Measurements from ENCODE around the gene MYZAP.
"Not testable (repeated sequence)": the region's sequence is repeated elsewhere in the genome, so short reads cannot be mapped to it uniquely, and the experiment has no call there.

MYZAP gene

DNA sequence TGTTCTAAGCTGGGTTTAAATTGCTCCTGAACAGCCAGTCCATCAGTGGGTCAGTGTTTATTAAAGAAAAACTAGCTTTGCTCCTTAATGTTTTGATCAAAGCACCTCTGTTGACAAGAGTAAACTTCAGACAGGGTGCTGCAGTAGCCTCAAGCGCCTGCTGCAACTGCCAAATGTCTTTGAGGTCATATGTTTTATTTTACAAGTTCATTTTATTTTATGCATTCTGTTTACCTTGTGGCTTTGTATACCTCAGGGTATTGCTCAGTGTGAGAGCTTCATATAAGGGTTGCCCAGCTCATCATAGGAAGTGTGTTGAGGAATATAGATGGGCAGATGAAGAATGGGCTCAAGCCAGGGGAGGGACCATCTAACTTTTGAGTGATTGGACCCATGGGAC, 8.5 kb downstream of the MYZAP start:
- Histone ChIP-seq H3K27ac (ENCODE audit: low read depth, low read length) (no peak overlapping the region), H3K4me1 (ENCODE audit: control insufficient read depth, insufficient read depth, low read length, unreplicated experiment) (no peaks in the 10 kb centered on the region), H3K4me3 (ENCODE audit: low read depth, low read length) (no peak overlapping the region)

DNA sequence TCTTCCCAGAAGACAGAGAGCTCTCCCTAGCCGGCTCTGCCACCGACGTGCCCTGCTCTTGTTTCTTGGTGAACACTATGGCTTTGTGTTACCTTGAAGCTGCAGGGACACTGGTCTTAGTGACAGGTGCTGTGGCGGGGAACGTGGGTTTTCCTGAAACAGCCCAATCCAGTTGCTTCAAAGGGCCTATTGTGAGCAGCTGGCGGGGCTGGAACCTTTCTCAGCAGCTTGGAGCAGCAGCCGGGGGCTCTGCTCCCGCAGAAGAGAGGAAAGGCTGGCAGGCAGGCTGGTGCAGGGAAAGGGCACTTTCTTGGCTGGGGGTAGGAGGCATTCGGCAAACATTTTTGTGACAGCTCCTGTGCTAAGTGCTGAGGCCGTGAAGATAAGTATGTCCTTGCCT, 12.8 kb downstream of the MYZAP start:
- Histone ChIP-seq H3K79me2 (ENCODE audit: control insufficient read depth, insufficient read depth, low read length, unreplicated experiment) (no peaks in the 10 kb centered on the region), H3K27ac (ENCODE audit: low read depth, low read length) (no peak overlapping the region), H3K4me1 (ENCODE audit: control insufficient read depth, insufficient read depth, low read length, unreplicated experiment) (peaks cover 22% of the 10 kb centered on the region), H2AFZ (ENCODE audit: low read length, unreplicated experiment) (no peak overlapping the region), H3K4me3 (ENCODE audit: low read depth, low read length) (no peak overlapping the region), H3K27me3 (ENCODE audit: insufficient read depth, low read length) (no peaks in the 10 kb centered on the region), H3K36me3 (ENCODE audit: insufficient read depth, low read length) (no peaks in the 10 kb centered on the region)

More for the DNA sequence above, 8.5 kb downstream of the MYZAP start:
- no peaks in the 10 kb centered on the region for H3K79me2 ChIP-seq (ENCODE audit: control insufficient read depth, insufficient read depth, low read length, unreplicated experiment)
- H2AFZ ChIP-seq (ENCODE audit: low read length, unreplicated experiment), result no peak overlapping the region
- H3K36me3 ChIP-seq (ENCODE audit: insufficient read depth, low read length), result no peaks in the 10 kb centered on the region
- H3K27me3 ChIP-seq (ENCODE audit: insufficient read depth, low read length), result no peaks in the 10 kb centered on the region

DNA sequence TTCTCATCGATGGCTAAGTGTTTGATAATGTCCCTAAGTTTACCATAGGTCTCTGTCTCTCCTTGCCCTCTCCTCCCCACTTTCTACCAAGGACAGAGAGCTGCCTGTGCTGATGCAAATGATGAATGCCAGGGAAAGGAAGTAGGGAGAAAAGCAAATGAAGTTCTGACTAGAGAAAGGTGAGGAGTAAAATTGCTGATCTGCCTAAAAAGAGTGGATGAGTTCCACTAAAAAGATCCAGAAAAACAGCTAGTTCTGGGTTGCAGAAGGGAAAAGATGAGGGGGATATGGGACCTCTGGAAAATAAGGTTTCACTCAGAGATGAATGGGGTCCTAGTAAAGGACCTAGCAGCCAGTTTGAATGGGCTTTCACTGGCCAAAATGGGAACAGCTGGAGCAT, 13.8 kb downstream of the MYZAP start:
- Histone ChIP-seq H3K36me3 (ENCODE audit: insufficient read depth, low read length) (no peaks in the 10 kb centered on the region), H3K79me2 (ENCODE audit: control insufficient read depth, insufficient read depth, low read length, unreplicated experiment) (no peaks in the 10 kb centered on the region), H2AFZ (ENCODE audit: low read length, unreplicated experiment) (no peak overlapping the region), H3K27ac (ENCODE audit: low read depth, low read length) (no peak overlapping the region), H3K4me1 (ENCODE audit: control insufficient read depth, insufficient read depth, low read length, unreplicated experiment) (peaks cover 31% of the 10 kb centered on the region), H3K4me3 (ENCODE audit: low read depth, low read length) (no peak overlapping the region), H3K27me3 (ENCODE audit: insufficient read depth, low read length) (no peaks in the 10 kb centered on the region)

DNA sequence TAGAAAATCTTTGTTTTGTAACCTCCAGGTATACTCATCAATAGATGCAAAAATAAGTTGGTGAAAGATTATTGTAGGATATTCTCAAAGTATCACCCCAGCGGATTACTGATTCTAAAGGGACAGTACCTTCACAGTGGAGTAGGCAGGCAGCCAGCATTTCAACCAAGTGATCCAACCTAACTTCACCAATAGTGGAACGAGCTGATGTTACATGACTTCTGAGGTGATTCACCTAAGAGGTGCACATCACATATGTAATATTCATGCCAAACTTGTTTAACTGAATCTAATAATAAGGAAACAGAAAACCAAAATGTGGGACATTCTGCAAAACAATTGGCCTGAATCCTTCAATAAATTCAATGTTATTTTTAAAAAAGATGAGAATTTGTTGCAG, 14.3 kb downstream of the MYZAP start:
- no peaks in the 10 kb centered on the region for H3K36me3 ChIP-seq (ENCODE audit: insufficient read depth, low read length)
- H2AFZ ChIP-seq (ENCODE audit: low read length, unreplicated experiment), result no peak overlapping the region
- no peak overlapping the region for H3K4me3 ChIP-seq (ENCODE audit: low read depth, low read length)
- H3K27ac ChIP-seq (ENCODE audit: low read depth, low read length), result no peak overlapping the region
- H3K4me1 ChIP-seq (ENCODE audit: control insufficient read depth, insufficient read depth, low read length, unreplicated experiment), result peaks cover 34% of the 10 kb centered on the region
- no peaks in the 10 kb centered on the region for H3K27me3 ChIP-seq (ENCODE audit: insufficient read depth, low read length)
- no peaks in the 10 kb centered on the region for H3K79me2 ChIP-seq (ENCODE audit: control insufficient read depth, insufficient read depth, low read length, unreplicated experiment)

DNA sequence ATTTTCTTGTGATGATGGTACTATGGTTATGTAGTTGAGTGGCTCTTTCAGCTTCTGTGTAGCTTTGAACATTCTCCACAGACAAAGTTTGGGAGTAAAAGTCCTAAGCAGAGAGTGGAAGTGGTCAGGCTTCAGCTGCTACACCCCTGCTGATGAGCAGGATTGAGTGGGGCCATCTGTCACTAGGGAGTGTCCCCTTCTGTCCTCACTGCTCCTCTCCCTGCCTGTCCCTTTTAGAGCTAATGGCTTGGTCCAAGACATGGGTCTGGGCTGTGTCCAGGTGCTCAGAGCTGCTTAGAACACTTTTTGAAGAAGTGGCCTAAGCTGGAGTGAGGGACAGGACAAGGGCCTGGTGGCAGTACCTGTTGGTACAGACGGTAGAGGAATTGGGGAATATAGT, 15.1 kb downstream of the MYZAP start:
- Histone ChIP-seq H3K4me1 (ENCODE audit: control insufficient read depth, insufficient read depth, low read length, unreplicated experiment) (peaks cover 39% of the 10 kb centered on the region), H3K36me3 (ENCODE audit: insufficient read depth, low read length) (no peaks in the 10 kb centered on the region)

DNA sequence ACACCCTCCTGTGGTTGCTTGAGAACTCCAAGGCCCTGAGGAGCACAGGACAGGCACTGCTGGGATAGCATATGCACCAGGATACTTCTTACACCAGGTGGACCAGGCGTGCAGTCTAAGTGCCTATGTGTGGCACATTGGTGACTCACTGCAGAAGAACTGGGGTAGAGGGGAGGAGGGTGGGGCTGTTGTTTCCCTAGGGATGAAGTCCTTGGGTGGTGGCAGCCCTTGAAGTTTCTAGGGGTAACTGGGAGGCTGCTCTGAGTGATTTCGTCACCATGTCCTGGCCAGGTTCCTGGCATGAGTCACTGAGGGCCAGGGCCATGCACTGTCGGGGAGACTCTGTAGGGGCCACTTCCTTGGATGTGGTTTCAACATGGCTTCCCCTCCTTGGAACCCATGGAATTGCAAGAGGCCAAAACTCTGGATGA, 15.9 kb downstream of the MYZAP start:
- Histone ChIP-seq H3K36me3 (ENCODE audit: insufficient read depth, low read length) (no peaks in the 10 kb centered on the region), H3K27ac (ENCODE audit: low read depth, low read length) (peak overlapping the region; percentile 31; the same call in 1 of the 2 replicates), H2AFZ (ENCODE audit: low read length, unreplicated experiment) (no peak overlapping the region), H3K79me2 (ENCODE audit: control insufficient read depth, insufficient read depth, low read length, unreplicated experiment) (no peaks in the 10 kb centered on the region), H3K4me3 (ENCODE audit: low read depth, low read length) (peak overlapping the region; percentile 25; the same call in 1 of the 2 replicates), H3K27me3 (ENCODE audit: insufficient read depth, low read length) (no peaks in the 10 kb centered on the region), H3K4me1 (ENCODE audit: control insufficient read depth, insufficient read depth, low read length, unreplicated experiment) (peaks cover 44% of the 10 kb centered on the region)

More for the DNA sequence above, 15.1 kb downstream of the MYZAP start:
- no peaks in the 10 kb centered on the region for H3K79me2 ChIP-seq (ENCODE audit: control insufficient read depth, insufficient read depth, low read length, unreplicated experiment)
- H2AFZ ChIP-seq (ENCODE audit: low read length, unreplicated experiment), result no peak overlapping the region
- no peaks in the 10 kb centered on the region for H3K27me3 ChIP-seq (ENCODE audit: insufficient read depth, low read length)
- peak overlapping the region; percentile 28; the same call in 1 of the 2 replicates for H3K27ac ChIP-seq (ENCODE audit: low read depth, low read length)
- H3K4me3 ChIP-seq (ENCODE audit: low read depth, low read length), result peak overlapping the region; percentile 25; the same call in 1 of the 2 replicates

DNA sequence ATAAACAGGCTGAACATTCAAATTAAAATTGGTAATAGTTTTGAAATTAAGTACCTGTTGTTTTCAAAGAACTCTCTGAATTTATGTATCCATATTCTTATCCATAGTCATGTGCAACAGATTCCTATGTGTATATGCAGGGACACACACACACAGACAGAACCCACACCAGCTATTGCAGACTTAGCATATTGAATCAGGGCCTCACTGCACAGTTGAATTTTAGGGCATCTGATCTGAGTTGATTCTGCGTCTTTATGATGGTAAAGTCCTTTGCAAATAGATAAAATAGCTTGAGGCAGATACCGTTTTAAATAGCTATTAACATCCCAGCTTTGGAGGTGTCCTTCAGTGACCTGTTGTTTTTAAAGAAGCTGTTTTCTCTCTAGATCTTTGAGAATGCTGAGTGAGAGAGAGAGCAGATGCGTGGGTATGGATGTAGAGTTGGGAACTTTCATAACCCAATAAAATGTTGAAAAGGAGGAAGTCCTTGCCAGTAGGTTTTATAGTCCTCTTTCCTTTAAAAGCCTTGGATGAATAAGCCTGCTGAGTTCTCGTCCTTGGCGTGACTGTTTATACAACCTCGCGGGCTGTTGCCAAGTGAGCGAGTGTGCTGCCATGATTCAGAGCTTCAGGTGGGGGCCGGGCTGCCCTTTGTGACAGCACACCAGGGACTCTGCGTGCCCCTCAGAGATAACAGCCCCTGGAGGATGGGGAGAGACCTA, 18.3 kb downstream of the MYZAP start:
- Histone ChIP-seq H2AFZ (ENCODE audit: low read length, unreplicated experiment) (peak overlapping the region; percentile 23), H3K79me2 (ENCODE audit: control insufficient read depth, insufficient read depth, low read length, unreplicated experiment) (no peaks in the 10 kb centered on the region), H3K36me3 (ENCODE audit: insufficient read depth, low read length) (no peaks in the 10 kb centered on the region), H3K4me3 (ENCODE audit: low read depth, low read length) (no peak overlapping the region; the same call in 1 of the 2 replicates), H3K4me1 (ENCODE audit: control insufficient read depth, insufficient read depth, low read length, unreplicated experiment) (peaks cover 44% of the 10 kb centered on the region), H3K27ac (ENCODE audit: low read depth, low read length) (peak overlapping the region; percentile 48), H3K27me3 (ENCODE audit: insufficient read depth, low read length) (no peaks in the 10 kb centered on the region)

DNA sequence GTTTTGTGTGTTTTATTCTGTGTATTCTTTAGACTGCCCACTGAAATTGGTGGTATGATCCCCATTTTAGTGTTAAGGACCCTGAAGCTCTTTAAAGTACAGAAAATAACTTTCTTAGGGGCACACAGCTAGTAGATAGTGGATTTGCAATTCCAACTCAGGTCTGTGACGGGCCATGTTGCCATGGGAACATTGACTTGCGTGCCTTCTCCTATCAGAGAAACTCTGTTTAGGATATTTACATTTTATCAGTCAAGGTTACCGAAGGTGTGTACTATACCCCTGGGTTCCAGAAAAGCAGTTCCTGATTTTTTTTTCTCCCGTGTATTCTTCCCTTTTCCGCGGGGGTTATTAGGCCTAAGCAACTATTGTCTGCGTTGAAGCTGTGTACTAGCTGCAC, 19.4 kb downstream of the MYZAP start:
- Histone ChIP-seq H2AFZ (ENCODE audit: low read length, unreplicated experiment) (no peak overlapping the region), H3K4me1 (ENCODE audit: control insufficient read depth, insufficient read depth, low read length, unreplicated experiment) (peaks cover 44% of the 10 kb centered on the region), H3K4me3 (ENCODE audit: low read depth, low read length) (no peak overlapping the region), H3K27ac (ENCODE audit: low read depth, low read length) (no peak overlapping the region), H3K27me3 (ENCODE audit: insufficient read depth, low read length) (no peaks in the 10 kb centered on the region), H3K79me2 (ENCODE audit: control insufficient read depth, insufficient read depth, low read length, unreplicated experiment) (no peaks in the 10 kb centered on the region), H3K36me3 (ENCODE audit: insufficient read depth, low read length) (no peaks in the 10 kb centered on the region)

DNA sequence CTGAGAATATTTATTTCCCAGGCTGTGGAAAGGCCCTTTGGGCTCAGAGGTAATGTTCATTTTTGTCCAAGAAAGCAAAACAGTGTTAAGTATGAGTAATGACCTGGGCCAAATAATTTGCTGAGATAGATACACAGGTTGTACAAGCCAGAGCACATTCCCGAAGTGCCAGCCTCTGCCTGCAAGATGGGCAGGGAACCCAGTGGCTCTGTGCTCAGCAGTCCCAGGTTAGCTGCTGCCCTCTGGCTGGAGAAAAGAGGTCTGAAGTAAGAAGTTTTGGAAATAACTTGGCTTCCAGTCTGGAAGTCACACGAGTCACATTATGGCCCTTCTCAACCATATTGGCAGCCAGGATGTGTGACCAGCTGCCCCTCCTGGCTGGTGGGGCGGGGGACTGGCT, 20.2 kb downstream of the MYZAP start:
- H3K27ac ChIP-seq (ENCODE audit: low read depth, low read length), result no peak overlapping the region
- no peaks in the 10 kb centered on the region for H3K36me3 ChIP-seq (ENCODE audit: insufficient read depth, low read length)
- H2AFZ ChIP-seq (ENCODE audit: low read length, unreplicated experiment), result no peak overlapping the region
- peaks cover 41% of the 10 kb centered on the region for H3K4me1 ChIP-seq (ENCODE audit: control insufficient read depth, insufficient read depth, low read length, unreplicated experiment)
- no peak overlapping the region for H3K4me3 ChIP-seq (ENCODE audit: low read depth, low read length)
- no peaks in the 10 kb centered on the region for H3K79me2 ChIP-seq (ENCODE audit: control insufficient read depth, insufficient read depth, low read length, unreplicated experiment)
- no peaks in the 10 kb centered on the region for H3K27me3 ChIP-seq (ENCODE audit: insufficient read depth, low read length)

DNA sequence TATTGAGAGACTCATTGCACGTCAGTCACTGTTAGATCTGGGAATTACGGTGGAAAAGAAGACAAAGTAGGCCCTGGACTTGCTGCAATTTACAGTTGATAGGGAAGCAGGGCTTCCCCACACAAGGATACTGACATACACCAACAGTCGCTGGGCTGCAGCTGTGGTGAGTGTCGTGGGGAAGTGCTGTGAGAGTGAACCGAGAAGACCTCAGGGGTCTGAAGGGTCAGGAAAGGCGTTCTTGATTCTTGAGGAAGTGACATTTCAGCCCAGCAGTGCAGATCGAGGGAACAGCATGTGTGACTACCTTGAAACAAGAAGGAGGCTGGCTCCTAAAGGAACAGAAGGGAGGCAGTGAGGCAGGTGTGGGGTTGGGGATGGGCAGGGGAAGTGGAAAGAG, 22.5 kb downstream of the MYZAP start:
- H2AFZ ChIP-seq (ENCODE audit: low read length, unreplicated experiment), result no peak overlapping the region
- no peak overlapping the region for H3K4me3 ChIP-seq (ENCODE audit: low read depth, low read length)
- no peaks in the 10 kb centered on the region for H3K27me3 ChIP-seq (ENCODE audit: insufficient read depth, low read length)
- H3K79me2 ChIP-seq (ENCODE audit: control insufficient read depth, insufficient read depth, low read length, unreplicated experiment), result no peaks in the 10 kb centered on the region
- H3K27ac ChIP-seq (ENCODE audit: low read depth, low read length), result no peak overlapping the region
- no peaks in the 10 kb centered on the region for H3K36me3 ChIP-seq (ENCODE audit: insufficient read depth, low read length)
- H3K4me1 ChIP-seq (ENCODE audit: control insufficient read depth, insufficient read depth, low read length, unreplicated experiment), result peaks cover 22% of the 10 kb centered on the region

DNA sequence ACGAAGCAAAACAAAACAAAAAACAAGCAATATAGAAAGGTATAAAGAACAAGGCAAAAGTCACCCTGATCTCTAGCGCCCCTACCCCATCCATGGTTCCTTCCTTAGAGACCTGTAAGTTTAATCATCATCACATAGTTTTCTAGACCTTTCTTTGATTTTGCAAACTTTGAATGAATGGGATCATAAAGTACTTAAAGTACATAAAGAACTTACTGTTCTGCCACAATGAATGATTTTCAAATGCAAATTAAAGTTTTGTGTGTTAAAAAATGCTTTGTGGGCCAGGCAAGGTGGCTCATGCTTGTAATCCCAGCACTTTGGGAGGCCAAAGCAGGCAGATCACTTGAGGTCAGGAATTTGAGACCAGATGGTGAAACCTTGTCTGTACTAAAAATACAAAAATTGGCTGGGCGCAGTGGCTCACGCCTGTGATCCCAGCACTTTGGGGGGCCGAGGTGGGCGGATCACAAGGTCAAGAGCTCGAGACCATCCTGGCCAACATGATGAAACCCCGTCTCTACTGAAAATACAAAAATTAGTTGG, 24.3 kb downstream of the MYZAP start:
- H3K4me1 ChIP-seq (ENCODE audit: control insufficient read depth, insufficient read depth, low read length, unreplicated experiment); H2AFZ ChIP-seq (ENCODE audit: low read length, unreplicated experiment); H3K4me3 ChIP-seq (ENCODE audit: low read depth, low read length); H3K36me3 ChIP-seq (ENCODE audit: insufficient read depth, low read length); H3K27me3 ChIP-seq (ENCODE audit: insufficient read depth, low read length); H3K27ac ChIP-seq (ENCODE audit: low read depth, low read length); H3K79me2 ChIP-seq (ENCODE audit: control insufficient read depth, insufficient read depth, low read length, unreplicated experiment): not testable (repeated sequence)

All from ACC112 (cell line).